ENCODE measurements around the gene EML4. TPM values are rescaled to one million over a fixed set of nuclear protein-coding genes. Genes with fewer than 3 reads are reported as not detected.

The EML4 gene
- total and polyA plus RNA-seq, 4 donors = 22.6 to 85.8 (median 54.4) TPM

GRCh38 chr2:42137125-42137841, 31.9 kb upstream of the EML4 start:
- no peak for ATAC-seq (ENCODE audit: insufficient read depth, low FRiP score)
- TF ChIP-seq CTCF (IDR thresholded peaks at IDR 0.05; ENCODE audit: control extremely low read depth, extremely low read depth) = no peak
- Histone ChIP-seq H3K9ac (ENCODE audit: insufficient read depth in 1 of 2, low read length in 2 of 2) (no peak overlapping the region), H3K9me3 (ENCODE audit: control insufficient read depth in 4 of 4, insufficient read depth in 3 of 4, low read length in 3 of 4) (peaks cover 0 to 2% (median 0%) of the 10 kb centered on the region in 4 donors), H3K27me3 (ENCODE audit: control insufficient read depth in 3 of 3, insufficient read depth in 3 of 3, low read length in 2 of 3) (no peaks in the 10 kb centered on the region), H3K27ac (ENCODE audit: low read depth in 1 of 2, low read length in 1 of 2) (no peak overlapping the region), H3K36me3 (ENCODE audit: control insufficient read depth in 4 of 4, insufficient read depth in 4 of 4, low read length in 4 of 4) (no peaks in the 10 kb centered on the region), H3K4me3 (no peak overlapping the region), H3K4me1 (ENCODE audit: control insufficient read depth in 5 of 5, insufficient read depth in 5 of 5, low read length in 5 of 5) (peaks cover 3 to 43% (median 19%) of the 10 kb centered on the region in 5 donors)
- 79 to 93% methylated on average over 5 of the region's 5 CpGs for WGBS, 2 donors
- DNase-seq = no peak

- H3K36me3 ChIP-seq (ENCODE audit: control insufficient read depth in 4 of 4, insufficient read depth in 4 of 4, low read length in 4 of 4) = no peaks in the 10 kb centered on the region
- peaks cover 0 to 2% (median 0%) of the 10 kb centered on the region in 4 donors for H3K9me3 ChIP-seq (ENCODE audit: control insufficient read depth in 4 of 4, insufficient read depth in 3 of 4, low read length in 3 of 4)
- TF ChIP-seq CTCF (IDR thresholded peaks at IDR 0.05; ENCODE audit: control extremely low read depth, extremely low read depth) = no peak
- ATAC-seq (ENCODE audit: insufficient read depth, low FRiP score) (no peak), DNase-seq (peak; percentile 52 to 86 (median 82))
- 75 to 83% methylated on average over 5 of the region's 5 CpGs for WGBS, 2 donors
- H3K4me3 ChIP-seq = no peak overlapping the region
- no peaks in the 10 kb centered on the region for H3K27me3 ChIP-seq (ENCODE audit: control insufficient read depth in 3 of 3, insufficient read depth in 3 of 3, low read length in 2 of 3)
- peaks cover 0 to 43% (median 22%) of the 10 kb centered on the region in 5 donors for H3K4me1 ChIP-seq (ENCODE audit: control insufficient read depth in 5 of 5, insufficient read depth in 5 of 5, low read length in 5 of 5)
- H3K9ac ChIP-seq (ENCODE audit: insufficient read depth in 1 of 2, low read length in 2 of 2) = no peak overlapping the region
- peak overlapping the region in 1 of 2 donors; percentile 45 for H3K27ac ChIP-seq (ENCODE audit: low read depth in 1 of 2, low read length in 1 of 2)
Measured at GRCh38 chr2:42138163-42139015, 30.8 kb upstream of the EML4 start.

GRCh38 chr2:42139101-42139500, 30.1 kb upstream of the EML4 start:
- ATAC-seq (ENCODE audit: insufficient read depth, low FRiP score) (no peak), DNase-seq (peak; percentile 29 to 63 (median 56))
- TF ChIP-seq CTCF (IDR thresholded peaks at IDR 0.05; ENCODE audit: control extremely low read depth, extremely low read depth) = no peak
- no peak overlapping the region for H3K27ac ChIP-seq (ENCODE audit: low read depth in 1 of 2, low read length in 1 of 2)
- no peak overlapping the region for H3K9ac ChIP-seq (ENCODE audit: insufficient read depth in 1 of 2, low read length in 2 of 2)
- 74 to 82% methylated on average over 3 of the region's 3 CpGs for WGBS, 2 donors
- no peaks in the 10 kb centered on the region for H3K27me3 ChIP-seq (ENCODE audit: control insufficient read depth in 3 of 3, insufficient read depth in 3 of 3, low read length in 2 of 3)
- H3K36me3 ChIP-seq (ENCODE audit: control insufficient read depth in 4 of 4, insufficient read depth in 4 of 4, low read length in 4 of 4) = no peaks in the 10 kb centered on the region
- peaks cover 0 to 2% (median 0%) of the 10 kb centered on the region in 4 donors for H3K9me3 ChIP-seq (ENCODE audit: control insufficient read depth in 4 of 4, insufficient read depth in 3 of 4, low read length in 3 of 4)
- no peak overlapping the region for H3K4me3 ChIP-seq
- H3K4me1 ChIP-seq (ENCODE audit: control insufficient read depth in 5 of 5, insufficient read depth in 5 of 5, low read length in 5 of 5) = peaks cover 0 to 43% (median 22%) of the 10 kb centered on the region in 5 donors
